HepG2 (cell line): ENCODE results near the gene NAV2. TPM values are rescaled to one million over a fixed set of nuclear protein-coding genes. Genes with fewer than 3 reads are reported as not detected.

Experiments
- ATAC-seq: fragments of 200-7000 bp; cut with Tn5 transposase; 3 replicates; pipeline ENCODE4 v1.9.1; 2020; ENCODE audit warnings: mild to moderate bottlenecking, moderate library complexity
- BruUV-seq: library from RNA; stranded (reverse); fragments of 400-500 nt; replicated peaks from 2 replicates; lab custom pipeline; 2021; lab: Mats Ljungman, UMichigan
- CTCF ChIA-PET: fragments of 300-600 bp; formaldehyde crosslinking; extraction: SDS; loops from one replicate; lab custom pipeline; 2021; ENCODE audit warnings: low total read pairs, inconsistent platforms, low intra/inter-chr PET ratio; lab: Yijun Ruan, JAX
- POLR2A ChIA-PET: fragments of 350-600 bp; sonication (Branson Sonifier 250); formaldehyde crosslinking; loops from one replicate; lab custom pipeline; 2020; ENCODE audit warnings: antibody characterized with exemption, inconsistent platforms; lab: Yijun Ruan, JAX
- DNase-seq: peaks from one replicate; pipeline ENCODE4 v3.0.0-alpha.2; 2015; ENCODE audit warnings: low spot score
- FAIRE-seq: peaks from 3 replicates; lab custom pipeline; 2011; peaks lifted over from hg19 to GRCh38; lab: Jason Lieb, UNC
- H2AFZ ChIP-seq: one replicate; pipeline ENCODE4 v1.6.1; 2011; ENCODE audit warnings: low read length, inconsistent platforms
- H3K27ac ChIP-seq: fragments of 300-600 bp; 3 replicates; pipeline ENCODE4 v1.8.0; 2011; ENCODE audit warnings: mixed run types, mild to moderate bottlenecking, mixed read lengths, low read length, inconsistent platforms; ENCODE audit not compliant: insufficient read depth; ENCODE audit errors: extremely low read length
- H3K27me3 ChIP-seq, 2 experiments: fragments of 200-600 bp in 1 of 2; 2 replicates in 1 of 2; 3 replicates in 1 of 2; pipeline versions ENCODE4 v1.6.0 to v1.8.0; 2011; ENCODE audit warnings: low read length in 2 of 2, mild to moderate bottlenecking in 2 of 2, moderate library complexity in 2 of 2, inconsistent platforms in 1 of 2; ENCODE audit not compliant: insufficient read depth in 2 of 2, control insufficient read depth in 1 of 2
- H3K36me3 ChIP-seq, 2 experiments: fragments of 200-600 bp in 1 of 2; replicated peaks in 1 of 2; 2 replicates in 1 of 2; 3 replicates in 1 of 2; pipeline versions ENCODE4 v1.5.1 to v1.8.0; 2011; ENCODE audit warnings: low read length in 2 of 2, inconsistent platforms in 1 of 2; ENCODE audit not compliant: insufficient read depth in 2 of 2, control insufficient read depth in 1 of 2
- H3K4me1 ChIP-seq: 2 replicates; pipeline ENCODE4 v1.5.1; 2012; ENCODE audit warnings: low read length, inconsistent platforms; ENCODE audit not compliant: insufficient read depth
- H3K4me2 ChIP-seq: 2 replicates; pipeline ENCODE4 v1.6.0; 2011; ENCODE audit warnings: low read depth, low read length, inconsistent platforms
- H3K4me3 ChIP-seq, 3 experiments: fragments of 200-600 bp in 1 of 3; sonication (generic), shearing (Covaris generic) in 1 of 3; replicated peaks in 1 of 3; 2 replicates each; pipeline ENCODE4 v1.5.1; 2011 to 2016; ENCODE audit warnings: low read length in 3 of 3, inconsistent platforms in 2 of 3, low read depth in 2 of 3, mild to moderate bottlenecking in 2 of 3, control low read depth in 1 of 3, mixed read lengths in 1 of 3; ENCODE audit not compliant: insufficient read depth in 1 of 3
- H3K79me2 ChIP-seq: one replicate; pipeline ENCODE4 v1.6.1; 2011; ENCODE audit warnings: low read length, inconsistent platforms; ENCODE audit not compliant: insufficient read depth
- H3K9ac ChIP-seq: 2 replicates; pipeline ENCODE4 v1.6.0; 2011; ENCODE audit warnings: mild to moderate bottlenecking, low read depth, low read length, inconsistent platforms; ENCODE audit not compliant: insufficient read depth
- H3K9me3 ChIP-seq: 2 replicates; pipeline ENCODE4 v1.5.1; 2012; ENCODE audit warnings: mild to moderate bottlenecking, low read length
- H4K20me1 ChIP-seq: 2 replicates; pipeline ENCODE4 v1.6.0; 2011; ENCODE audit warnings: inconsistent platforms, mild to moderate bottlenecking, low read length, moderate library complexity; ENCODE audit not compliant: insufficient read depth
- CEBPB ChIP-seq: IDR thresholded peaks from 2 replicates; pipeline ENCODE4 v1.6.1; 2011; ENCODE audit warnings: low read depth, low read length, improper control_type of control experiment, borderline replicate concordance
- DBP ChIP-seq: sonication (generic); formaldehyde crosslinking; IDR thresholded peaks from 2 replicates; pipeline ENCODE4 v1.4.0; 2020; ENCODE audit warnings: missing genetic modification reagents; ENCODE audit errors: not compliant biosample characterization
- PITX1 ChIP-seq: sonication (generic); formaldehyde crosslinking; IDR thresholded peaks from 2 replicates; pipeline ENCODE4 v1.5.1; 2020; ENCODE audit warnings: mild to moderate bottlenecking, missing genetic modification reagents
- PREB ChIP-seq: sonication (generic); formaldehyde crosslinking; IDR thresholded peaks from 2 replicates; pipeline ENCODE4 v1.4.0; 2020; ENCODE audit warnings: missing genetic modification reagents
- SAFB2 ChIP-seq: sonication (generic); formaldehyde crosslinking; IDR thresholded peaks from 2 replicates; pipeline ENCODE4 v1.5.1; 2020; ENCODE audit warnings: missing genetic modification reagents, low read depth, mild to moderate bottlenecking, borderline replicate concordance
- ZNF17 ChIP-seq: sonication (generic); formaldehyde crosslinking; IDR thresholded peaks from 2 replicates; pipeline ENCODE4 v1.5.0; 2020; ENCODE audit warnings: mild to moderate bottlenecking, missing genetic modification reagents
- ZNF256 ChIP-seq: sonication (generic); formaldehyde crosslinking; conservative IDR thresholded peaks from 2 replicates; pipeline ENCODE4 v1.4.0; 2020; ENCODE audit warnings: missing genetic modification reagents
- ZNF550 ChIP-seq: sonication (generic); formaldehyde crosslinking; IDR thresholded peaks from 2 replicates; pipeline ENCODE4 v1.4.0; 2020; ENCODE audit warnings: mild to moderate bottlenecking, missing genetic modification reagents, borderline replicate concordance
- WGBS: methylation state at CpG from one replicate; pipeline ENCODE4 v1.1.6; 2017; ENCODE audit warnings: low lambda C conversion rate; 5-methylcytosine and 5-hydroxymethylcytosine counted together
- in situ Hi-C: cut with HindIII; loops from 2 replicates; pipeline ENCODE4 v1.10.0; 2017; ENCODE audit warnings: low pct_unique_long_range_greater_than_20kb; ENCODE audit not compliant: extremely low pct_ligation_motif_present
- intact Hi-C: fragments of 100-400 bp; cut with micrococcal nuclease; formaldehyde crosslinking; loops from one replicate; pipeline ENCODE4 v1.10.0; 2022; ENCODE audit not compliant: unreplicated experiment
- polyA plus RNA-seq, 8 experiments: library from polyadenylated mRNA; depleted of rRNA in 3 of 8; stranded (reverse) in 7 of 8; unstranded in 1 of 8; fragments of >200 nt; fragmentation: Illumina TruSeq in 4 of 8; extraction: Trizol in 4 of 8; gene quantifications; 2 replicates each; pipeline versions ENCODE4 v1.2.1 to v1.2.3, GENCODE V29; 2011 to 2016; ENCODE audit warnings: low read depth in 4 of 8, missing spikeins in 1 of 8, mixed read lengths in 1 of 8; ENCODE audit not compliant: insufficient read depth in 1 of 8
- total RNA-seq, 5 experiments: library from RNA; depleted of rRNA; stranded (reverse); fragments of >200 nt; fragmentation: Illumina TruSeq; extraction: Trizol; gene quantifications; 2 replicates each; pipeline ENCODE4 v1.2.3, GENCODE V29; 2016; ENCODE audit warnings: low read depth in 1 of 5
- TF ChIP-seq, protein P1 (sequence below): sonication (generic); formaldehyde crosslinking; IDR thresholded peaks from 2 replicates; pipeline ENCODE4 v1.5.0; 2020; ENCODE audit warnings: mild to moderate bottlenecking, missing genetic modification reagents

Gene NAV2
- total and polyA plus RNA-seq, 2 of the 13 experiments (the other 11 are each of a cell fraction or from before 2014, with no cell fraction given): 9.3 to 34.6 TPM

DNA sequence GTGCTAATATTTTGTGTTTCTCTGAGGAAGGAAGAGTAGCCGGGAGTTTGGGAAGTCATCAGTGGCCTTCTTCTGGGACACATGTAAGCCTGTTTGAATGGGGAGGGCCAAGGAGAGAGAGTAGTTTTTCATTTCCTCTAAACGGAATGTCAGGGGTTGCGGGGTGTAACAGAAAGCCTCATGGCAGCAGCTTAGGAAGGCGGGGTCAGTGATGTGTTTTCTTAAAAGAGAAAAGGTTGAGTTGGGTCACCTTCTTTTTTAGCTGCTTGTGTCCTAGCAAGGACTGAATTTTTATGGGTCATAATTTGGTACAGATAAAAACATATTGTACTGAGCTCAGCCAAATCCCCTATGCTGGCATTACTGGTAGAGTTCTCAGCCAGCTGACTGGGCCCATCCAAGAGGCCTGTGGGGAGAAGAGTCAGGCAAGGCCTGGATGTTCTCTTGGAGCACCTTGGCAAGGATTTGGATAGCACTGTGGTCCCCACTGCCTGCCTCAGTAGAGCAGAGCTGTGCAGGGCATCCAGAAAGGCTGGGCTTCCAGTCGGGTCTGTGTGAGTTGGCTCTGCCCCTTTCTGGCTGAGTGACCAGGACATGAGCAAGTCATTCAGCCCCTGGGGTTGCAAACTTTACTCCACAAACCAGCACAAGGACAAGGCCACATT lies 29.4 kb upstream of the NAV2 start:
- Histone ChIP-seq H4K20me1 (no peaks in the 10 kb centered on the region), H2AFZ (no peak overlapping the region), H3K9me3 (no peaks in the 10 kb centered on the region), H3K9ac (no peak overlapping the region), H3K27me3 (peaks cover 0 to 19% of the 10 kb centered on the region in 2 experiments; a peak in 4 of 5 replicates), H3K27ac (no peak overlapping the region), H3K4me1 (no peaks in the 10 kb centered on the region), H3K4me2 (no peak overlapping the region), H3K36me3 (no peaks in the 10 kb centered on the region), H3K79me2 (no peaks in the 10 kb centered on the region), H3K4me3 (no peak overlapping the region)
- FAIRE-seq: no peak
- intact Hi-C loops: no loop called here
- no peak for DNase-seq
- no peak for TF ChIP-seq PITX1 (CRISPR knock-in tag)
- TF ChIP-seq DBP (CRISPR knock-in tag): no peak
- TF ChIP-seq ZNF17 (CRISPR knock-in tag): no peak
- no peak for ATAC-seq
- ChIA-PET POLR2A (no interaction called here), CTCF (no interaction called here)
- BruUV-seq: no TSS peak
- WGBS: 11% methylated on average over 5 of the region's 5 CpGs
- in situ Hi-C loops: no loop called here

GRCh38 chr11:19683862-19684491 lies 28.7 kb upstream of the NAV2 start:
- Histone ChIP-seq H2AFZ (no peak overlapping the region), H3K4me3 (no peak overlapping the region), H3K27ac (no peak overlapping the region), H3K79me2 (no peaks in the 10 kb centered on the region), H3K9me3 (no peaks in the 10 kb centered on the region), H3K4me1 (no peaks in the 10 kb centered on the region), H3K27me3 (peaks cover 0 to 15% of the 10 kb centered on the region in 2 experiments; a peak in 3 of 5 replicates), H3K36me3 (no peaks in the 10 kb centered on the region), H3K4me2 (no peak overlapping the region), H3K9ac (no peak overlapping the region), H4K20me1 (no peaks in the 10 kb centered on the region)
- intact Hi-C loops (no loop called here), in situ Hi-C loops (no loop called here)
- no peak for TF ChIP-seq SAFB2 (CRISPR knock-in tag)
- TF ChIP-seq CEBPB: peak; percentile 74
- TF ChIP-seq ZNF550 (CRISPR knock-in tag): no peak
- no peak for TF ChIP-seq ZNF256 (CRISPR knock-in tag)
- TF ChIP-seq, protein P1, sequence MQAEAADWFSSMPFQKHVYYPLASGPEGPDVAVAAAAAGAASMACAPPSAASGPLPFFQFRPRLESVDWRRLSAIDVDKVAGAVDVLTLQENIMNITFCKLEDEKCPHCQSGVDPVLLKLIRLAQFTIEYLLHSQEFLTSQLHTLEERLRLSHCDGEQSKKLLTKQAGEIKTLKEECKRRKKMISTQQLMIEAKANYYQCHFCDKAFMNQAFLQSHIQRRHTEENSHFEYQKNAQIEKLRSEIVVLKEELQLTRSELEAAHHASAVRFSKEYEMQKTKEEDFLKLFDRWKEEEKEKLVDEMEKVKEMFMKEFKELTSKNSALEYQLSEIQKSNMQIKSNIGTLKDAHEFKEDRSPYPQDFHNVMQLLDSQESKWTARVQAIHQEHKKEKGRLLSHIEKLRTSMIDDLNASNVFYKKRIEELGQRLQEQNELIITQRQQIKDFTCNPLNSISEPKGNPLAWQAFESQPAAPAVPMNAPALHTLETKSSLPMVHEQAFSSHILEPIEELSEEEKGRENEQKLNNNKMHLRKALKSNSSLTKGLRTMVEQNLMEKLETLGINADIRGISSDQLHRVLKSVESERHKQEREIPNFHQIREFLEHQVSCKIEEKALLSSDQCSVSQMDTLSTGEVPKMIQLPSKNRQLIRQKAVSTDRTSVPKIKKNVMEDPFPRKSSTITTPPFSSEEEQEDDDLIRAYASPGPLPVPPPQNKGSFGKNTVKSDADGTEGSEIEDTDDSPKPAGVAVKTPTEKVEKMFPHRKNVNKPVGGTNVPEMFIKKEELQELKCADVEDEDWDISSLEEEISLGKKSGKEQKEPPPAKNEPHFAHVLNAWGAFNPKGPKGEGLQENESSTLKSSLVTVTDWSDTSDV (CRISPR knock-in tag): no peak
- no peak for TF ChIP-seq PREB (CRISPR knock-in tag)
- no TSS peak for BruUV-seq
- no peak for FAIRE-seq
- ChIA-PET POLR2A (no interaction called here), CTCF (no interaction called here)
- no peak for DNase-seq
- ATAC-seq: no peak
- WGBS: 28% methylated on average over 2 of the region's 2 CpGs
